GM12874 (cell line): ENCODE data around the gene AKAP8L.

Experiments
- CTCF ChIP-seq: IDR thresholded peaks from 2 replicates; pipeline ENCODE4 v1.5.1; 2011; ENCODE audit warnings: low read depth, mild to moderate bottlenecking, control low read depth, low read length, moderate library complexity; ENCODE audit not compliant: insufficient read depth

Gene AKAP8L

GRCh38 chr19:15400521-15401396, 18.0 kb downstream of the AKAP8L start:
- TF ChIP-seq CTCF, result no peak

GRCh38 chr19:15399635-15400034, 19.2 kb downstream of the AKAP8L start:
- TF ChIP-seq CTCF, result no peak

- TF ChIP-seq CTCF, result no peak
These were observed 19.6 kb downstream of the AKAP8L start for GRCh38 chr19:15399234-15399515.

- no peak for TF ChIP-seq CTCF
These were observed 20.1 kb downstream of the AKAP8L start for GRCh38 chr19:15398501-15399233.

GRCh38 chr19:15397782-15398181, 21.0 kb downstream of the AKAP8L start:
- TF ChIP-seq CTCF, result no peak

- no peak for TF ChIP-seq CTCF
These were observed 21.6 kb downstream of the AKAP8L start for GRCh38 chr19:15397236-15397635.

GRCh38 chr19:15396436-15396835, 22.4 kb downstream of the AKAP8L start:
- no peak for TF ChIP-seq CTCF
